ENCODE measurements around the gene CEP192. TPM values are rescaled to one million over a fixed set of nuclear protein-coding genes. Genes with fewer than 3 reads are reported as not detected.

Gene CEP192
- total RNA-seq, 4 donors from 2014 or later, result 16.9 to 28.6 (median 20.0) TPM

- ATAC-seq, result no peak
- no peaks in the 10 kb centered on the region for H3K27me3 ChIP-seq
- 75% methylated on average over 4 of the region's 16 CpGs; no CpG with 5 or more reads in 1 of the 2 donors for WGBS, 2 donors (ENCODE audit: low coverage in 1 of 2)
These were observed 170.2 kb downstream of the CEP192 start for GRCh38 chr18:13161276-13161899.

GRCh38 chr18:13163167-13163927 is 172.2 kb downstream of the CEP192 start:
- Histone ChIP-seq H3K9me3 (peaks cover 0 to 7% (median 0%) of the 10 kb centered on the region in 3 donors), H3K4me3 (no peak overlapping the region), H3K4me1 (no peaks in the 10 kb centered on the region), H3K27ac (no peak overlapping the region), H3K36me3 (no peaks in the 10 kb centered on the region), H3K27me3 (no peaks in the 10 kb centered on the region)
- no peak for ATAC-seq
- TF ChIP-seq, protein P1, sequence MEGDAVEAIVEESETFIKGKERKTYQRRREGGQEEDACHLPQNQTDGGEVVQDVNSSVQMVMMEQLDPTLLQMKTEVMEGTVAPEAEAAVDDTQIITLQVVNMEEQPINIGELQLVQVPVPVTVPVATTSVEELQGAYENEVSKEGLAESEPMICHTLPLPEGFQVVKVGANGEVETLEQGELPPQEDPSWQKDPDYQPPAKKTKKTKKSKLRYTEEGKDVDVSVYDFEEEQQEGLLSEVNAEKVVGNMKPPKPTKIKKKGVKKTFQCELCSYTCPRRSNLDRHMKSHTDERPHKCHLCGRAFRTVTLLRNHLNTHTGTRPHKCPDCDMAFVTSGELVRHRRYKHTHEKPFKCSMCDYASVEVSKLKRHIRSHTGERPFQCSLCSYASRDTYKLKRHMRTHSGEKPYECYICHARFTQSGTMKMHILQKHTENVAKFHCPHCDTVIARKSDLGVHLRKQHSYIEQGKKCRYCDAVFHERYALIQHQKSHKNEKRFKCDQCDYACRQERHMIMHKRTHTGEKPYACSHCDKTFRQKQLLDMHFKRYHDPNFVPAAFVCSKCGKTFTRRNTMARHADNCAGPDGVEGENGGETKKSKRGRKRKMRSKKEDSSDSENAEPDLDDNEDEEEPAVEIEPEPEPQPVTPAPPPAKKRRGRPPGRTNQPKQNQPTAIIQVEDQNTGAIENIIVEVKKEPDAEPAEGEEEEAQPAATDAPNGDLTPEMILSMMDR (IDR thresholded peaks at IDR 0.05), result no peak
- TF ChIP-seq EP300 (IDR thresholded peaks at IDR 0.05), result no peak
- TF ChIP-seq POLR2A (IDR thresholded peaks at IDR 0.05), result no peak
- TF ChIP-seq POLR2AphosphoS5 (IDR thresholded peaks at IDR 0.05), result no peak
- 71 to 78% methylated on average over 2 to 7 of the region's 12 CpGs for WGBS, 2 donors (ENCODE audit: low coverage in 1 of 2)

More at GRCh38 chr18:13161276-13161899, 170.2 kb downstream of the CEP192 start:
- no peak overlapping the region for H3K4me3 ChIP-seq
- H3K36me3 ChIP-seq, result no peaks in the 10 kb centered on the region
- H3K27ac ChIP-seq, result no peak overlapping the region
- TF ChIP-seq, protein P1 (IDR thresholded peaks at IDR 0.05), result no peak
- TF ChIP-seq POLR2AphosphoS5 (IDR thresholded peaks at IDR 0.05) (no peak), EP300 (IDR thresholded peaks at IDR 0.05) (no peak), POLR2A (IDR thresholded peaks at IDR 0.05) (no peak)
- H3K9me3 ChIP-seq, result peaks cover 0 to 26% (median 0%) of the 10 kb centered on the region in 3 donors
- H3K4me1 ChIP-seq, result no peaks in the 10 kb centered on the region

DNA sequence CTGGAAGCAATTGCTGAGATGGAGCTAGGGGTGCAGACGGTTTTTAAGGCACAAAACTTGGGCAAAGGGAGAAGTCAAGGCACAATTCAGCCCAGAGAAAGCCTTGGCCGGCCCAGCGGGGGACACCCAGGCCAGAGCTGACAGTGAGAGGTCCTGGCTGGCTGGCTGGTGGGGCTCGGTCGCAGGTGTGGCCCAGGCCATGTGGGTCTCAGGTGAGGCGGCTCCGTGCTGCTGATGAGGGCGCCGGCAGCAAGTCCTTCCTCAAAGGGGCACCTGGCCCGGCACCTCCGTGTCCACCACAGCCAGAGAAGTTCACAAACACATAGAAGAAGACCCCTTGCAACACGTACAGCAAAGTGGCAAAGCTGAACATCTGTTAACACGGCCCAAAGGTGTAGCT is 173.2 kb downstream of the CEP192 start:
- no peaks in the 10 kb centered on the region for H3K27me3 ChIP-seq
- 90 to 100% methylated on average over 2 of the region's 13 CpGs for WGBS, 2 donors (ENCODE audit: low coverage in 1 of 2)
- TF ChIP-seq POLR2AphosphoS5 (IDR thresholded peaks at IDR 0.05), result no peak
- TF ChIP-seq, protein P1 (IDR thresholded peaks at IDR 0.05), result no peak
- TF ChIP-seq POLR2A (IDR thresholded peaks at IDR 0.05), result no peak
- TF ChIP-seq EP300 (IDR thresholded peaks at IDR 0.05), result no peak
- H3K36me3 ChIP-seq, result no peaks in the 10 kb centered on the region
- no peaks in the 10 kb centered on the region for H3K4me1 ChIP-seq
- no peak for ATAC-seq
- no peak overlapping the region for H3K27ac ChIP-seq
- H3K9me3 ChIP-seq, result no peaks in the 10 kb centered on the region
- no peak overlapping the region for H3K4me3 ChIP-seq

DNA sequence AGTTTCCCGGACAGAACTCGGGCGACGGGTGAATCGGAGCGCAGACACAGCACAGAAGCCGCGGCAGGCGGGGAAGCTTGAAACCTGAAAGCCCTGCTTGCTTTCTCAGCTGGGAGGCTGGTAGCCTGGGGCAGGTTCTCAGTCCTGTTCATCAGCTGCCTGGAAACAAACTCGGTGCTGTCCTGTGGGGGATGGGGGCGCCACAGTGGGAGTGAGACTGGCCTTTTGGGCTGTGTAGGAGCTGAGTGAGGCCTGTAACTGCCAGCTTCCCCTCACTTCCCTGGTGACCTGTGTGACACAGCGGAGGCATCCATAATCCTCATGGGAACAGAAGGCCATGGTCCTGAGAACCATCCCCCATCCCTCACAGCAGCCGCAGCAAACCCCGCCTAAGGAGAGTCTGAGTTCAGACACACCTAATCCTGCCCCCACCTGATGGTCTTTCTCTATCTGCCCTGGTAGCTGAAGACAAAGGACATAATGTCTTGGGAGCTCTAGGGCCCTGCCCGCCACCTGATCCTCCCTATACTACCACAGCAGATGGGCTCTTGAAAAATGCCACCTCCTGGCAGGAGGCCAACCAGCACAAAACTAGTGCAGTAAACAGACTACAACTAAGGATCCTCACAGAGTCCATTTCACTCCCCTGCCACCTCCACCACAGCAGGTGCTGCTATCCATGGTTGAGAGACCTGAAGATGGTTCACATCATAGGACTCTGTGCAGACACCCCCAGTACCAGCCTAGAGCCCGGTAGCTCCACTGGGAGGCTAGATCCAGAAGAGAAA is 174.7 kb downstream of the CEP192 start:
- no peak for TF ChIP-seq POLR2AphosphoS5 (IDR thresholded peaks at IDR 0.05)
- TF ChIP-seq EP300 (IDR thresholded peaks at IDR 0.05), result no peak
- TF ChIP-seq POLR2A (IDR thresholded peaks at IDR 0.05), result no peak
- TF ChIP-seq, protein P1 (IDR thresholded peaks at IDR 0.05), result no peak
- Histone ChIP-seq H3K27ac (no peak overlapping the region), H3K4me1 (no peaks in the 10 kb centered on the region), H3K4me3 (no peak overlapping the region), H3K36me3 (no peaks in the 10 kb centered on the region), H3K9me3 (no peaks in the 10 kb centered on the region), H3K27me3 (no peaks in the 10 kb centered on the region)
- 87% methylated on average over 3 of the region's 16 CpGs; no CpG with 5 or more reads in 1 of the 2 donors for WGBS, 2 donors (ENCODE audit: low coverage in 1 of 2)
- ATAC-seq, result no peak
